ENCODE results near the gene GIMAP2. TPM values are rescaled to one million over a fixed set of nuclear protein-coding genes. Genes with fewer than 3 reads are reported as not detected.

GIMAP2 gene
- total and polyA plus RNA-seq, 9 of the 15 experiments (the other 6 are each of a cell fraction or from before 2014, with no cell fraction given): 0.37 to 1.8 (median 1.2) TPM

DNA sequence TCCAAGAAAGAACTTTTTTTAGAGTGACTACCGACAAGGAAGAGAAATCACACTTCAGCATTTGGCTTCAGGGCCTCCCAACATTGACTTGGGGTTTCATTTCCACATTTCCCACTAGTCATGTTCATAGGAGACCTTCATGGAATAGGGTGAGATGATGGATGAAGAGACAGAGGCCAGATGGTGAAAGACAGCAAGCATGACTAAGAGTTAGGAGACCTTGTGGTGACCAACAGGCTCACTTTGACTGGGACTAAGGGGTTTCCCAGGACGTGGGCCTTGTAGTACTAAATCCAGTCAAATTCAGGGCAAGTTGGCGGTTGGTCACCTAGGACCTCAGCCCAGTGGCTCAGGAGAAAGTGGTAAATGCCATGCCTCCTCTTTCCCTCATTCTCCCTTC lies 48.7 kb downstream of the GIMAP2 start (continued):
- no peak for TF ChIP-seq FOXM1 (IDR thresholded peaks at IDR 0.05; ENCODE audit: low read depth)
- no peak for TF ChIP-seq FOXM1 (CRISPR knock-in tag; IDR thresholded peaks at IDR 0.05; ENCODE audit: low read depth)
- TF ChIP-seq ILF3 (IDR thresholded peaks at IDR 0.05; ENCODE audit: borderline replicate concordance): no peak
- TF ChIP-seq, protein P1, sequence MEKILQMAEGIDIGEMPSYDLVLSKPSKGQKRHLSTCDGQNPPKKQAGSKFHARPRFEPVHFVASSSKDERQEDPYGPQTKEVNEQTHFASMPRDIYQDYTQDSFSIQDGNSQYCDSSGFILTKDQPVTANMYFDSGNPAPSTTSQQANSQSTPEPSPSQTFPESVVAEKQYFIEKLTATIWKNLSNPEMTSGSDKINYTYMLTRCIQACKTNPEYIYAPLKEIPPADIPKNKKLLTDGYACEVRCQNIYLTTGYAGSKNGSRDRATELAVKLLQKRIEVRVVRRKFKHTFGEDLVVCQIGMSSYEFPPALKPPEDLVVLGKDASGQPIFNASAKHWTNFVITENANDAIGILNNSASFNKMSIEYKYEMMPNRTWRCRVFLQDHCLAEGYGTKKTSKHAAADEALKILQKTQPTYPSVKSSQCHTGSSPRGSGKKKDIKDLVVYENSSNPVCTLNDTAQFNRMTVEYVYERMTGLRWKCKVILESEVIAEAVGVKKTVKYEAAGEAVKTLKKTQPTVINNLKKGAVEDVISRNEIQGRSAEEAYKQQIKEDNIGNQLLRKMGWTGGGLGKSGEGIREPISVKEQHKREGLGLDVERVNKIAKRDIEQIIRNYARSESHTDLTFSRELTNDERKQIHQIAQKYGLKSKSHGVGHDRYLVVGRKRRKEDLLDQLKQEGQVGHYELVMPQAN (IDR thresholded peaks at IDR 0.05; ENCODE audit: borderline replicate concordance): no peak
- TF ChIP-seq NFE2 (IDR thresholded peaks at IDR 0.05; ENCODE audit: low read depth): no peak
- no peak for TF ChIP-seq SIN3B (IDR thresholded peaks at IDR 0.05; ENCODE audit: low read depth)
- TF ChIP-seq POU5F1 (IDR thresholded peaks at IDR 0.05; ENCODE audit: borderline replicate concordance, low read depth, low read length, partially characterized antibody): no peak
- no peak for TF ChIP-seq TCF7L2 (IDR thresholded peaks at IDR 0.05; ENCODE audit: low read depth, low read length)

DNA sequence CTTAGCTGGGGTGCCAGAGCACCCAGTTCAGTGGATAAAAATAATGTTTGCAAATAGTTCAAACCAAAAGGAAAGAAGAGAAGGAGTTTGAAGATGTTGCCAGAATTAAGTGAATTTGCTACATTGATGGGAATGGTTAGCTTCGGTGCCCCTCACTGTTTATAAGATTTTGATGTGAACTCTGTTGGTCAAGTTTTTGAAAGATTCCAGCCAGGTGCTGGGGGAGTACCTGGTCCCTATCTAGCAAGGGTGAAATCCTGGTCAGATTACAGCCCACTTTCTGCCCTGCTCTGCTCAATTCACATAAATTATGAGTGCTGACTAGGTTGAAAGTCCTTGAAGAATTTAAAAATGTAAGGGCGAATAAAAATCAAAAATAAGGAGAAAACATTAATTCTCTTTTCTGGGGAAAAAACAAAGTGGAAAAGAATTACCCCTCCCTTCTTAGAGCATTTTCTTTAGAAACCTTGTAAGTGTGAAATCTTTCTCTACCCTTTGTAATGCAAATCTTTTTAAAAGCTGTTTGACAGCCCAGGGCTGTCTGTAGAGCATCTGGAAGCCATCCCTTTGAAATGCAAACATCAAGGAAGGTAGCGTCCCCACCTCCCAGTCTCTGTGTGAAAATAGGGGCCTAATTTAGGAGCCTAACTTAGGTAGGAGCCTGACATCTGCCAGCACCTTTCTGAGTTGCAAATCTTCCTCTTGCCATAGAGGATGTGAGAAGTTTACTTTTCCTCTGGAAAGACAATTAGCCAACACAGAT lies 50.3 kb downstream of the GIMAP2 start:
- BruUV-seq (replicated peaks): no TSS peak
- CTCF ChIA-PET (ENCODE audit: low intra/inter-chr PET ratio): no interaction called here
- intact Hi-C loops (cut with micrococcal nuclease) (no loop called here), in situ Hi-C loops (cut with MboI) (no loop called here)
- Histone ChIP-seq H3K79me2 (ENCODE audit: control insufficient read depth, insufficient read depth, low read length) (no peaks in the 10 kb centered on the region), H3K36me3 (ENCODE audit: control insufficient read depth, insufficient read depth, low read length) (no peaks in the 10 kb centered on the region), H3K9ac (ENCODE audit: insufficient read depth in 1 of 2, low read depth in 2 of 2, low read length in 2 of 2) (no peak overlapping the region), H3K9me1 (ENCODE audit: control insufficient read depth, insufficient read depth, low read length) (no peaks in the 10 kb centered on the region), H3K4me2 (ENCODE audit: insufficient read depth, low read length) (no peak overlapping the region), H3K27me3 (ENCODE audit: control insufficient read depth in 2 of 2, insufficient read depth in 2 of 2, low read length in 2 of 2) (peaks cover 0 to 27% of the 10 kb centered on the region in 2 experiments; a peak in 2 of 5 replicates), H3K4me1 (replicated peaks in 1 of 2; ENCODE audit: control insufficient read depth in 2 of 2, insufficient read depth in 2 of 2, low read length in 2 of 2) (no peaks in the 10 kb centered on the region; a peak in 1 of 5 replicates), H3K27ac (ENCODE audit: extremely low read depth, low read depth, low read length) (no peak overlapping the region), H3K9me3 (replicated peaks; ENCODE audit: control insufficient read depth, insufficient read depth, low read depth, low read length) (no peaks in the 10 kb centered on the region), H3K4me3 (no peak overlapping the region), H4K20me1 (replicated peaks; ENCODE audit: control insufficient read depth, insufficient read depth, low read length) (no peaks in the 10 kb centered on the region), H2AFZ (ENCODE audit: low read depth, low read length) (no peak overlapping the region)
- FAIRE-seq (no peak), ATAC-seq (no peak), DNase-seq (ENCODE audit: extremely low read depth in 1 of 4, low spot score in 3 of 4) (no peak)
- TF ChIP-seq ZNF239 (CRISPR knock-in tag; IDR thresholded peaks at IDR 0.05) (no peak), NFXL1 (CRISPR knock-in tag; IDR thresholded peaks at IDR 0.05) (no peak), SETDB1 (IDR thresholded peaks at IDR 0.05; ENCODE audit: low read length) (no peak), NONO (IDR thresholded peaks at IDR 0.05; ENCODE audit: low read depth in 2 of 2, low read length in 1 of 2) (no peak), POLR2B (IDR thresholded peaks at IDR 0.05; ENCODE audit: low read depth, partially characterized antibody) (no peak), KDM2B (CRISPR knock-in tag; IDR thresholded peaks at IDR 0.05) (no peak), CHD2 (IDR thresholded peaks at IDR 0.05; ENCODE audit: low read depth, low read length) (no peak), SUPT5H (IDR thresholded peaks at IDR 0.05) (no peak)
- TF ChIP-seq, protein P2, sequence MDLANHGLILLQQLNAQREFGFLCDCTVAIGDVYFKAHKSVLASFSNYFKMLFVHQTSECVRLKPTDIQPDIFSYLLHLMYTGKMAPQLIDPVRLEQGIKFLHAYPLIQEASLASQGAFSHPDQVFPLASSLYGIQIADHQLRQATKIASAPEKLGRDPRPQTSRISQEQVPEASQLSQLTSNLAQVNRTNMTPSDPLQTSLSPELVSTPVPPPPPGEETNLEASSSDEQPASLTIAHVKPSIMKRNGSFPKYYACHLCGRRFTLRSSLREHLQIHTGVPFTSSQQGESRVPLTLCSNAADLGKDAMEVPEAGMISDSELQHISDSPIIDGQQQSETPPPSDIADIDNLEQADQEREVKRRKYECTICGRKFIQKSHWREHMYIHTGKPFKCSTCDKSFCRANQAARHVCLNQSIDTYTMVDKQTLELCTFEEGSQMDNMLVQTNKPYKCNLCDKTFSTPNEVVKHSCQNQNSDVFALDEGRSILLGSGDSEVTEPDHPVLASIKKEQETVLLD (IDR thresholded peaks at IDR 0.05): no peak
- POLR2A ChIA-PET: no interaction called here
- 0% methylated on average over 3 of the region's 3 CpGs for WGBS (ENCODE audit: insufficient coverage, low coverage, missing lambda C conversion rate)

Measured in K562 (cell line).